COLO668 (cell line): ENCODE results near the gene ZNF655.
A peak's percentile ranks its signal among the peaks of the same experiment; 100 is the strongest.
"Not testable (repeated sequence)": the region's sequence is repeated elsewhere in the genome, so short reads cannot be mapped to it uniquely, and the experiment has no call there.

Experiments used
- DNase-seq: peaks from one replicate; lab custom pipeline; 2025; ENCODE audit not compliant: unreplicated experiment; lab: John Stamatoyannopoulos, UW

The ZNF655 gene, protein sequence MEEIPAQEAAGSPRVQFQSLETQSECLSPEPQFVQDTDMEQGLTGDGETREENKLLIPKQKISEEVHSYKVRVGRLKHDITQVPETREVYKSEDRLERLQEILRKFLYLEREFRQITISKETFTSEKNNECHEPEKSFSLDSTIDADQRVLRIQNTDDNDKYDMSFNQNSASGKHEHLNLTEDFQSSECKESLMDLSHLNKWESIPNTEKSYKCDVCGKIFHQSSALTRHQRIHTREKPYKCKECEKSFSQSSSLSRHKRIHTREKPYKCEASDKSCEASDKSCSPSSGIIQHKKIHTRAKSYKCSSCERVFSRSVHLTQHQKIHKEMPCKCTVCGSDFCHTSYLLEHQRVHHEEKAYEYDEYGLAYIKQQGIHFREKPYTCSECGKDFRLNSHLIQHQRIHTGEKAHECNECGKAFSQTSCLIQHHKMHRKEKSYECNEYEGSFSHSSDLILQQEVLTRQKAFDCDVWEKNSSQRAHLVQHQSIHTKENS

DNA sequence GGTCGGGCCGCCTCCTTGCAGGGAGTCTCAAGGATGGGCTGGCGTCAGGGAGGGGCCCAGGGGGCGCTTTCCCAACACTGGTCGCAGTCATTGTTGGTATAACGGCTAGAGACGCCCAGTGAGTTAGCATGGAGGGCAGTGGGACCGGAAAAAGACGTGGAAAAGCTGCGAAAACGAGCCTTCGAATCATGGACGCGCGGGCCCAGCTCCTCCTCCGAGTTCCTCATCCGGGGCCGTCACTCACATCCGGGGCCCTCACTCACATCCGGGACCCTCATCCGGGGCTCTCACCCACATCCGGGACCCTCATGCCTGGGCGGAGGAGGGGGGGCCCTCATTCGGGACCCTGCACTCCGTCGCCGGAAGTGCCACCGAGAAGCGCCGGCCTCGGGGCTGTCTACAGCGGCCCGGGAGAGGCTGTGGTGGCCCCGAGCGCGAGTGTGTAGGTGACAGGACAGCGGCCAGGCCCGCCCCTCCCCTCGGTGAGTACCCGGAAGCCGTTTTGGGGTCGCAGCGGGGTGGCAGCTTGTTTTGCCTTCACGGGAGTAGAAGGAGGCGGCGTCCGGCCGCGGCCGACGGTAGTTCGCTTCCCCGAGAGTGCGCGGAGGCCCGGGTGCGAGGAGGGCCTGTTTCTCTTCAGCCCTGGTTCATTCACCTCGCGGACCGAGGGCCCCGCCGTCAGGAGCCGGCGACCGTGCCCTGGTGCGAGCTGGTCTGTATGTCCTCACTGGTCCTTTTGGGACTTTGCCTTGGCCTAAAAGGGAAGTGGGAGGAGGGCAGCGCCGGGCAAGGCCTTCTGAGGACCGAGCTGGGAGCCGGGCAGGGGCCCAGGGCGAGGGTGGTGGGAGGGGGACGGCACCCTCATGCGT is at the start of gene ZNF655:
Gene ZNF655 (plus strand): TSS at position 337 of the 869 bp plus-strand sequence. CDS start 1,918 bp downstream, outside the sequence.
- DNase-seq, result peak; percentile 92

DNA sequence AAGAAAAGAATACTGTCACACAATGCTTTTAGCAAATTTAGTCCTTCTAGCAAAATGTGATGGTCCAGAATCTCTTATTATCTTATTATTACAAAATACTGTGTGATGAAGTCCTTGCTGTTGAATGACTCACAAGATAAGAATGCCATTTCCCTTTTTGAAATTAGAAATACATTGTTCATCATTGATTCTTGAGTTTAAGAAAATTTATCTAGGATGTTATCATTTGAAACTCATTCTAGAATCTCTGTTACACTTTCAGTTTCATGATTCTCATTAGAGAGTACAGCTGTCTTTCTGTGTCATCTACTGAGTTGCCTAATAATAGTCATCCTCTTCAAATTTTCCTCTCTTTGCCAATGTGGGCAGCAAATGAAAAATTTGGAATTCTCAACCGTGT is 44.4 kb upstream of the ZNF655 start:
- DNase-seq, result no peak

DNA sequence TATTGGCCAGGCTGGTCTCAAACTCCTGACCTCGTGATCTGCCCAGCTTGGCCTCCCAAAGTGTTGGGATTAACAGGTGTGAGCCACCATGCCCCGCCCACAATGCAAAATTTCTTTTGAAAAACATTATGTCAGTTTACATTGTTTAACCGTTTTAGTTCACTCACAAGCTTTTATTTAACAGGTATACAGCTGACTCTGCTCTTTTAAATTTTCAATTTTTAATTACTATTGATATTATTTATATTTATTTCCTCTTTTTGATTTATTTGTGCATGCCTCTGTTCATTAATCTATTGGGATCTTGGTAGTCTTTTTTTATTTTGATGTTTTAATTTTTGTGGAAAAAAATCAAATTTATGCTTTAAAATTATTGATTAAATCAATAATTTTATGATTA is 37.0 kb upstream of the ZNF655 start:
- no peak for DNase-seq

DNA sequence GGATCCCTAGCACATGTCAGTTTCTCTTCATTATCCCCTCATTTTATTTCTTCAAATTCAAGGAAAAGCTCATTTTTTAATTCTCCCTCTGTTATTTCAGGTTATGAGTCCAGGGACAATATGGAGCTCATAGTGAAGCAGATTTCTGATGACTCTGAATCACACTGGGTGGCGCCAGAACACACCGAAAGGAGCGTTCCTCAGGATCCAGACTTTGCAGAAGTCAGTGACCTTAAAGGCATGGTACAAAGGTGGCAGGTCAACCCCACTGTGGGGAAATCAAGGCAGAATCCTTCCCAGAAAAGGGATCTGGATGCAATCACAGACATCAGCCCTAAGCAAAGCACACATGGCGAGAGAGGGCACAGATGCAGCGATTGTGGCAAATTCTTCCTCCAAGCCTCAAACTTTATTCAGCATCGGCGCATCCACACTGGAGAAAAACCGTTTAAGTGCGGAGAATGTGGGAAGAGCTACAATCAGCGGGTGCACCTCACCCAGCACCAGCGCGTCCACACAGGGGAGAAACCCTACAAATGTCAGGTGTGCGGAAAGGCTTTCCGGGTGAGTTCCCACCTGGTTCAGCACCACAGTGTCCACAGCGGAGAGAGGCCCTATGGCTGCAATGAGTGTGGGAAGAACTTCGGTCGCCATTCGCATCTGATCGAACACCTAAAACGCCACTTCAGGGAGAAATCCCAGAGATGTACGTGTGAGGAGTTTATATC is 32.6 kb upstream of the ZNF655 start:
- no peak for DNase-seq

DNA sequence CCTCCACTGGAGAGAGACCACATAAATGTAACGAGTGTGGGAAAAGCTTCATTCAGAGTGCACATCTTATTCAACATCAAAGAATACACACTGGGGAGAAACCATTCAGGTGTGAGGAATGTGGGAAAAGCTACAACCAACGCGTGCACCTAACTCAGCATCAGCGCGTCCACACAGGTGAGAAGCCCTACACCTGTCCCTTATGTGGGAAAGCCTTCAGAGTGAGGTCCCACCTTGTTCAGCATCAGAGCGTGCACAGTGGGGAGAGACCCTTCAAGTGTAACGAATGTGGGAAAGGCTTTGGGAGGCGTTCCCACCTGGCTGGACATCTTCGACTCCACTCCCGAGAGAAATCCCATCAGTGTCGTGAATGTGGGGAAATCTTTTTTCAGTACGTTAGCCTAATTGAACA is 27.1 kb upstream of the ZNF655 start:
- no peak for DNase-seq

DNA sequence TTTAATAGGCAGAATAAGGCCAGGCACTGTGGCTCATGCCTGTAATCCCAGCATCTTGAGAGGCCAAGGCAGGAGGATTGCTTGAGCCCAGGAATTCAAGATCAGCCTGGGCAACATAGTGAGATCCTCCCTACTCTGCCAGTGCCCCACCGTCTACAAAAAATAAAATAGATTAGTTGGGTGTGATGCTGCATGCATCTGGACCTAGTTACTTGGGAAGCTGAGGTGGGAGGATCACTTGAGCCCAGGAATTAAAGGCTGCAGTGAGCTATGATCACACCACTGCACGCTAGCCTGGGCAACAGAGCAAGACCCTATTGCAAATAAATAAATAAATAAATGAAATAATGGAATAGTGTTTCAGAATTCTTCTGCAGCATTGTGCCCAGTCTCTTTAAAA is 22.8 kb upstream of the ZNF655 start:
- DNase-seq, result no peak

DNA sequence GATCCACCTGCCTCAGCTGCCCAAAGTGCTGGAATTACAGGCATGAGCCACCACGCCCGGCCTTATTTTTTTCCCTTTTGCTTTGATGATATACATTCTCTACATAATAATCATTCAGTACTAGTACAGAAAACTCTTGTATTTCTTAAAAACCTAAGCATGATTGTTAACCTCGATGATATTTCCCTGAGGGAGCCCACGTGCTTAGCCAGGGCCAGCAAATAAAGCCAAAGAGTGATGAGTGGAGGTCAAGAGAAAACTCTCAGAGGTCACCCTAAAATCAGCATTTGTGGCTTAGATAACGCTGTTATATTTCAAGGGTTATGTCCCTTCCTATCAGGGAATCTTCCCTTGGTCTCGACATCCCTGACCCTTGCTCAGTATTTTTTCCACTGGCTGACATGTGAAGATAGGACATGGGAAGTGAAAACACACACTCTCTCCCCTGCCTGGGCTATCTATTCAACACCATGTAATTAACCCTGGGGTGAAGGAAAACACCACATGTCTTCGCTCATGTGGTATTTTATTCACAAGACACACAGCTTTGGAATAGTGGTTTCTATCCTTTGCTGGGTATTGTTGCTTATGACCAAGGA is 19.1 kb upstream of the ZNF655 start:
- DNase-seq, result no peak

DNA sequence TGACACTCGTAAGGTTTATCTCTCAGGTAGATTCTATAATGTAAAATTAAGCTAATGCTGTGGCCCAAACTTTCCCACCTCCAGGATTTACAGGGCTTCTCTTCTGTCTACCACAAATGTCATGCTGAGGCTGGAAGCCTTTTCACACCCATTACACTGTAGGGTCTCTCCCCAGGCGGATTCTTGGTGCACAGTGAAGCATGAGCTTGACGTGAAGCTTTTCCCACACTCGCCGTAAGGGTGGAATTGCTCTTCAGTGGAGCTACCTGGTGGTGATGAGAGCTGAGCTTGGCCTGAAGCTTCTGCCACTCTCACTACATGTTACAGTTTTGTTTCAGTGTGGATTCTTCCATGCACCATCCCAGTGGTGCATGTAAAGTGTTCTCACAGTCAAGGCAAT is 17.9 kb upstream of the ZNF655 start:
- no peak for DNase-seq

DNA sequence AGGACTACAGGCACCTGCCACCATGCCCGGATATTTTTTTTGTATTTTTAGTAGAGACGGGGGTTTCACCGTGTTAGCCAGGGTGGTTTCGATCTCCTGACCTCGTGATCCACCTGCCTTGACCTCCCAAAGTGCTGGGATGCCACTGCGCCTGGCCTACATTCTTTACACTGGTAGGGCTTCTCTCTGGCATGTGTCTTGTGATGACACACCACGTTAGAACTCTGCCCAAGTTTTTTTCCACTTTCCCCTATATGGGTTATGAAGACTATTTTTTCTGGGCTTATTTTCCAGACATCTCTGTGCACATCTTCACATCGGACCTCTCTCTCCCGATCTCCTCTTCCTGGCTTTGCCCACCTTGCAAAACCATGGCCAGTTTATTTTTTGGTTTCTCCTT is 17.2 kb upstream of the ZNF655 start:
- no peak for DNase-seq

DNA sequence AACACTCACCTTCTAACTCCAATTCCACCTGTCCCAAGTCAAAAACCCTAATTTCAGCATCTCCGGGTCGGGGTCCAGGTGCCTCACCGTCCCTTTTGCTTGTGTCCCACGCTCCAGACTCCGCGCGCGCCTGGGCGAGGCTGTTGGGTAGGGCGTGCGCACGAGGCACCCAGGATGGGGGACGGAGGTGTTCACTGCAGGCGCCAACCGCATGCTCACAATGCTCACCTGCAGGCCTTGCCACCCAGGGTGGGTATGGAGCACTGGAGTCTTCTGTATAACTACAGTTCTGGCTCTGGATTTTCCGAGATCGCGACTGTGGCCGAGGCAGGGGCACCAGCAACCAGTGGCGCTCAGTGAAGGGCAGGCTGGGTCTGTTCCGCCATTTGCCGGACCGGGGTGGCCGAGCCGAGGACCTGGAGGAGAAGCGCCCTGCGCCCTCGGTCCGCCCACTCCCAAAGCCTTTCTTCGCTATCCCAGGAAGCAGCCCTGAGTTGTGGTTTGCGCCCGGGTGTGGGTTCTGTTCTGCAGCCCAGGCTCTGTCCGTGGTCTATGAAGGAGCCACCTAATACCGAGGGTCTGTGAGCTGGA is 15.3 kb upstream of the ZNF655 start:
- no peak for DNase-seq

DNA sequence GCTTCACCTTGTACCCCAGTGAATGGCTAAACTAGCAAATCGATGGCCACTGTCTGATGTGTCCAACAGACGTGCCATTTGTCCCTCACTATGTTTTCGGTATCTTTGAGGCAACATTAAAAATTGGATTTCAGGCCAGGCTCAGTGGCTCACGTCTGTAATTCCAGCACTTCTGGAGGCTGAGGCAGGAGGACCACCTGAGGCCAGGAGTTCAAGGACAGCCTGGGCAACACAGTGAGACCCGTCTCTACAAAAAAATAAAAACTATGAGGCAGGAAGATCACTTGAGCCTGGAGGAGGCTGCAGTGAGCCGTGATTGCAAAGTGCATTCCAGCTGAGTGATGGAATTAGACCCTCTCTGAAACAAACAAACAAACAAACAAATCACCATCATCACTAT is 14.5 kb upstream of the ZNF655 start:
- no peak for DNase-seq

DNA sequence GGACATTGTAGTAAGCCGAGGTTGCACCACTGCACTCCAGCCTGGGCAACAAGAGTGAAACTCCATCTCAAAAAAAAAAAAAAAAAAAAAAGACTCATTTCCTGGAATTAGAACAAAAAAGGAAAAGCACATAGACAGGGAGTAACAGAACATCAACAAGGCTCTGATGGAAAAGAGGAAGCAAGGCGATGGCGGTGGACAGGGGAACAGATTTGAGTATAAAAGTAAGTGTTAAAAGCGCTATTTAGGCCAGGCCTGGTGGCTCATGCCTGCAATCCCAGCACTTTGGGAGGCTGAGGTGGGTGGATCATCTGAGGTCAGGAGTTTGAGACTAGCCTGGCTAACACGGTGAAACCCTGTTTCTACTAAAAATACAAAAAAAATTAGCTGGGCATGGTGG is 13.1 kb upstream of the ZNF655 start:
- DNase-seq, result not testable (repeated sequence)

DNA sequence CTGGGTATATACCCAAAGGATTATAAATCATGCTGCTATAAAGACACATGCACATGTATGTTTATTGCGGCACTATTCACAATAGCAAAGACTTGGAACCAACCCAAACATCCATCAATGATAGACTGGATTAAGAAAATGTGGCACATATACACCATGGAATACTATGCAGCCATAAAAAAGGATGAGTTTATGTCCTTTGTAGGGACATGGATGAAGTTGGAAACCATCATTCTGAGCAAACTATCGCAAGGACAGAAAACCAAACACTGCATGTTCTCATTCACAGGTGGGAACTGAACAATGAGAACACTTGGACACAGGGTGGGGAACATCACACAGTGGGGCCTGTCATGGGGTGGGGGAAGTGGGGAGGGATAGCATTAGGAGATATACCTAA is 8.9 kb upstream of the ZNF655 start:
- DNase-seq, result not testable (repeated sequence)

DNA sequence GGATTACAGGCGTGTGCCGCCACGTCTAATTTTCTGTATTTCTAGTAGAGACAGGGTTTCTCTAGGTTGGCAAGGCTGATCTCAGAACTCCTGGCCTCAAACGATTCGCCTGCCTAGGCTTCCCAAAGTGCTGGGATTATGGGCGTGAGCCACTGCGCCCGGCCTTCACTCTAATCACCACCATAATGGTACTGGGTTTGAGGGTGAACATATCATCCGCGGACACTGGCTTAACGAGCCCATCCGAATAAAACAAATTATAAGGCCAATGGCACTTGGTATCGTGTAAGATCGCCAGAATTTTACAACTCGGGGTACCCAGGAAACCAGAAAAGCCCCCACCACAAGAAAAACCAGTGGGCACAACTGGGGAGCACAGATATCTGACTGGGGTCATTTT is 7.1 kb upstream of the ZNF655 start:
- no peak for DNase-seq

DNA sequence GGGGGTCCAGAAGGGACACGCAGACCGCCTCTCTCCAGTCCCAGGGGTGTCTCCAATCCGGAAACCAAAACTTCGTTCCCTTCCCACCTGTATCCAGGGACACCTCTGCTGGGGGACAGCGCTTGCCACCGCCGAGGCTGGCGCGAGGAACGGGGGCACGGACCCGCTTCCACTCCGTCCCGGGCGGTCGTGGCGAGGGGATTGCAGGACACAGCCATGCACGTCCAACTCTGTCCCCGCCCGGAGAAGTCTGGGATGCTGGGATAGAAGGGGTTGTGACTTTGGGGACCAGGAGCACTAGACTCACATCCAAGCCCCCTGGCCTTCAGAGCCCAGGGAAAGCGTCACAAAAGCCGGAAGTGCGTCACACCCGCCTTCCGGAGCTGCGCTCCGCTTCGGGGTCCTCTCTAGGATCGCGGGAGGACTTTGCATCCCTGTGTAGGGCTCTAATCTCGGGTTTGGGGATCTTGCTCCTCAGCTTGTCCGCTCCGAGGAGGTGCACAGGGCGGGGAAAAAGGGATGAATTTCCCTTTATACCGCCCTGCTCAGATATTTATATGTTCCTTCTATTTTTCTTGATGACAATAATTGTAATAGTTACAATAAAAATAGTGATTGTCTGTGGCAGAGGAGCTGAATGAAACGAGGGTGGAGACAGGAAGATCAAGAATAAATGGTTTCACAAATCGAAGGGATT is 6.5 kb upstream of the ZNF655 start, which contains the start of gene FAM200A:
Gene FAM200A (minus strand): TSS at position 348 of the 697 bp plus-strand sequence. CDS start 3,707 bp downstream, outside the sequence.
- peak; percentile 94 for DNase-seq

DNA sequence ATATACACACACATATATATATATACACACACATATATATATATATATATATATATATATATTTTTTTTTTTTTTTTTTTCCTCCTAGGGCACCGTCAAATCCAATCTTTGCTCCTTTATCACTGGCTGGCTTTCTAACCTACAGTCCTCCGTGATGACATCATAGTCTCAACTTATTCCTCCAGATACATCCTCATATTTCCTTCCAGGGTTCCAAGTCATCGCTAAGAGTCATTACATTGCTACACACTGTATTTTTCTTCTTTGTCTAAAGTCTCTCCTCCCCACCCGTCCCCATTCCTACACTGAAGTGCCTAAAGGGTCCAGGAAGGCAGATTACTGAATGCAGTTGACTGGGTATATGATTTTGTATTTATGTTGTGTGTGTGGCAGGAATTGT is 5.4 kb upstream of the ZNF655 start:
- DNase-seq, result no peak

DNA sequence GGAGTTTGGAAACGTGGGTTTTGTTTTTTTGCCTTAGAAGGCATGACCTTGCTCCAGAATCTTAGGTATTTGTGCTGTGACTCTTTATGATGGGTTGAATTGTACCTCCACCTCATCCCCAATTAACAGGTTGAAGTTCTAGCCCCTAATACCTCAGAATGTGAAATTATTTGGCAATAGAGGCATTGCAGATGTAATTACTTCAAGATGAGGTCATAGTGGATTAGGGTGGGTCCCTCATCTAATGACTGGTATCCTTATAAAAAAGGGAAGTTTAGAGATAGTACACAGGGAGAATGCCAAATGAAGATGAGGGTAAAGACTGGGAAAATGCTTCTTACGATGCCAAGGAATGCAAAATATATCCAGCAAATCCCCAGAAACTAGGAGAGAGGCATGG is 3.5 kb upstream of the ZNF655 start:
- DNase-seq, result no peak

DNA sequence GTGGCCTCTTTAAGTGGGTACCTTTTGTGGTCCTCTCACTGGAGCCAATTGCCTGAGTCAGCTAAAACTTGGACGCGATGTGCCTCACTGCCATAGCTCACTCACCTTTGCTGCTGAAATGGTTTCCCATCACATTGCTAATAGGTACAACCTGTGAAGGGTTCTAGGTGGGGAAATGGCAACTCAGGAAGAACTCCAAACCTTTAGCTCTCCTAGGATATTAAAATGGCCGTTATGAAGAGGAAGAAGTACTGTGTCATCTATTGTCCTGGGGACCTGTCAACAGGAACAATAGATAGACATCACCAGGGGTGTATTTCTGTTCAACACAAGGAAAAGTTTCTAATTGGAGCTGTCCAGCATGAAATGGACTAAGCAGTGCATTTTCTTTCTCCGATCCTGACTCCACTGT is 1.2 kb upstream of the ZNF655 start:
- no peak for DNase-seq

DNA sequence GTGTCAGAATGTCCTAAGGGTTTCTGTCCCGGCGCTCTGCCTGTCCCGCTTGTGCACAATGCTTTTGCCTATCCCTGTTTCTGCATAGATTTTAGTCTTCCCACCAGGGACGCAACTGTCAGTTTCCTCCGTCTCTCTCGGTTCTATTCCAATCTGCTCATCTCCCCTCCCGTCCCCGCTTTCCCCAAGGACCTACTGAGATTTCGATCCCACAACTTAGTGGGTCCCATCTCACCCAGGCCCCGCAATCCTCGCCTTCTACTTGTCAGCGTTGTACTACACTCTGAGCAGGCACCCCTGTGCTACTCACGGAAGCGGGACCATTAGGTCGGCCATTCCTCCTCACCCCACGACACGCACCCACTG is 519 bp upstream of the ZNF655 start:
- DNase-seq, result no peak
